Kidney tubule cell (primary cell): Measurements from ENCODE around the gene IFNA4.
"Not testable (repeated sequence)": the region's sequence is repeated elsewhere in the genome, so short reads cannot be mapped to it uniquely, and the experiment has no call there.

Experiments
- DNase-seq: peaks from one replicate; pipeline ENCODE4 v3.0.0-alpha.2; 2018; ENCODE audit warnings: low spot score

IFNA4 gene

GRCh38 chr9:21187487-21187886, at the start of gene IFNA4:
Gene IFNA4 (minus strand): TSS chr9:21187587. CDS start chr9:21187531, 56 bp downstream.
- not testable (repeated sequence) for DNase-seq

- not testable (repeated sequence) for DNase-seq
Observed at GRCh38 chr9:21236360-21236714, 49.0 kb upstream of the IFNA4 start.

GRCh38 chr9:21235468-21236359, 48.3 kb upstream of the IFNA4 start:
- peak; percentile 63 for DNase-seq

GRCh38 chr9:21234153-21234687, 46.8 kb upstream of the IFNA4 start:
- no peak for DNase-seq

GRCh38 chr9:21233258-21233657, 45.9 kb upstream of the IFNA4 start:
- no peak for DNase-seq

GRCh38 chr9:21228122-21228521, 40.7 kb upstream of the IFNA4 start, which contains the start of gene IFNA17:
Gene IFNA17 (minus strand): TSS chr9:21228222. CDS start chr9:21228173, 49 bp downstream.
- no peak for DNase-seq

- DNase-seq, result not testable (repeated sequence)
Observed at GRCh38 chr9:21217211-21217610, 29.8 kb upstream of the IFNA4 start, which contains the start of gene IFNA16. Gene IFNA16 (minus strand): TSS chr9:21217311. CDS start chr9:21217305, 6 bp downstream.

GRCh38 chr9:21213411-21214326, 26.3 kb upstream of the IFNA4 start:
- DNase-seq, result peak; percentile 17

- DNase-seq, result not testable (repeated sequence)
Observed at GRCh38 chr9:21212160-21212559, 24.8 kb upstream of the IFNA4 start.

- DNase-seq, result not testable (repeated sequence)
Observed at GRCh38 chr9:21210782-21211181, 23.4 kb upstream of the IFNA4 start.

GRCh38 chr9:21210311-21210710, 22.9 kb upstream of the IFNA4 start:
- DNase-seq, result no peak

GRCh38 chr9:21207043-21207442, 19.7 kb upstream of the IFNA4 start, which contains the start of gene IFNA10:
Gene IFNA10 (minus strand): TSS chr9:21207143. CDS start chr9:21207097, 46 bp downstream.
- not testable (repeated sequence) for DNase-seq

GRCh38 chr9:21205204-21205603, 17.8 kb upstream of the IFNA4 start:
- no peak for DNase-seq

GRCh38 chr9:21202105-21202504, 14.7 kb upstream of the IFNA4 start, which contains the start of gene IFNA7:
Gene IFNA7 (minus strand): TSS chr9:21202205. CDS start chr9:21202165, 40 bp downstream.
- not testable (repeated sequence) for DNase-seq

GRCh38 chr9:21194867-21195776, 7.7 kb upstream of the IFNA4 start:
- DNase-seq, result peak; percentile 27

GRCh38 chr9:21182810-21183736, 4.3 kb downstream of the IFNA4 start:
- DNase-seq, result peak; percentile 26

- DNase-seq, result no peak
Observed at GRCh38 chr9:21174671-21175070, 12.7 kb downstream of the IFNA4 start.

- no peak for DNase-seq
Observed at GRCh38 chr9:21172156-21172555, 15.2 kb downstream of the IFNA4 start.

GRCh38 chr9:21171351-21171750, 16.0 kb downstream of the IFNA4 start:
- DNase-seq, result no peak

- not testable (repeated sequence) for DNase-seq
Observed at GRCh38 chr9:21166560-21166959, 20.8 kb downstream of the IFNA4 start, which contains the start of gene IFNA21. Gene IFNA21 (minus strand): TSS chr9:21166660. CDS start chr9:21166612, 48 bp downstream.
